ENCODE data around the gene RHBDL1. TPM values are rescaled to one million over a fixed set of nuclear protein-coding genes. Genes with fewer than 3 reads are reported as not detected.

The RHBDL1 gene
- total RNA-seq, 3 donors from 2014 or later: 0.48 to 2.3 (median 1.0) TPM

DNA sequence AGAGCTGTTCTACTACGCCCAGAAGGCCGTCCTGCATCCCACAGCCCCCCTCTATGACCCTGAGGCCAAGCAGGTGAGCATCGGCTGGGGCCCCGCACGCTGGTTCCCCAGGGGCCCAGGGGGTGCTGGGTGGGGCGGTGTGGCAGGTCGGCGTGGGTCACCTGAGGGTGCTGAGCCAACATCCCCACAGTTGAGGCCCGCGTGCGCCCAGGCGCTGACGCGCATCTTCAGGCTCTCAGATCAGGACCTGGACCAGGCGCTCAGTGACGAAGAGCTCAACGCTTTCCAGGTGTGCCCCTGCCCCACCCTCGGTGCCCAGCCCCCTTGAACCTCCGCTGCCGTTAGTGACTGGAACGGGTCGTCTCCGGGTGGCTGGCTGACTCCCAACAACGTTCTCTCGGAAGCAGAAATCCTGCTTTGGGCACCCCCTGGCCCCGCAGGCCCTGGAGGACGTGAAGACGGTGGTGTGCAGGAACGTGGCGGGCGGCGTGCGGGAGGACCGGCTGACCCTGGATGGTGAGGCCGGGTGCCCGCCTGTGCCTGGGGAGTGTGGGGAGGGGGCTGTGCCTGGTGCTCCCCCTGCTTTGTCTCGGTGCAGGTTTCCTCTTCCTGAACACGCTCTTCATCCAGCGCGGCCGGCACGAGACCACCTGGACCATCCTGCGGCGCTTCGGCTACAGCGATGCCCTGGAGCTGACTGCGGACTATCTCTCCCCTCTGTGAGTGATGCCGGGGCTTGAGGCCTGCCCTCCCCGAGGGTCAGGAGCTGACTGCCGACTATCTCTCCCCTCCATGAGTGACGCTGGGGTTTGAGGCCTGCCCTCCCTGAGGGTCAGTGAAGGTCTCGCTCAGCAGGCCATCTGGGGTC lies 4.8 kb upstream of the RHBDL1 start:
- TF ChIP-seq POLR2AphosphoS5 (IDR thresholded peaks at IDR 0.05) (no peak), CTCF (IDR thresholded peaks at IDR 0.05) (no peak), POLR2A (IDR thresholded peaks at IDR 0.05) (no peak)
- no peak for DNase-seq (ENCODE audit: low spot score in 2 of 2)
- Histone ChIP-seq H3K27ac (no peak overlapping the region), H3K36me3 (peaks cover 10% of the 10 kb centered on the region), H3K4me3 (no peak overlapping the region), H3K27me3 (no peaks in the 10 kb centered on the region), H3K9me3 (no peaks in the 10 kb centered on the region), H3K4me1 (peaks cover 0 to 5% of the 10 kb centered on the region in 2 donors)
- intact Hi-C loops (cut with DNase I; ENCODE audit: low total_unique reads): no loop called here

DNA sequence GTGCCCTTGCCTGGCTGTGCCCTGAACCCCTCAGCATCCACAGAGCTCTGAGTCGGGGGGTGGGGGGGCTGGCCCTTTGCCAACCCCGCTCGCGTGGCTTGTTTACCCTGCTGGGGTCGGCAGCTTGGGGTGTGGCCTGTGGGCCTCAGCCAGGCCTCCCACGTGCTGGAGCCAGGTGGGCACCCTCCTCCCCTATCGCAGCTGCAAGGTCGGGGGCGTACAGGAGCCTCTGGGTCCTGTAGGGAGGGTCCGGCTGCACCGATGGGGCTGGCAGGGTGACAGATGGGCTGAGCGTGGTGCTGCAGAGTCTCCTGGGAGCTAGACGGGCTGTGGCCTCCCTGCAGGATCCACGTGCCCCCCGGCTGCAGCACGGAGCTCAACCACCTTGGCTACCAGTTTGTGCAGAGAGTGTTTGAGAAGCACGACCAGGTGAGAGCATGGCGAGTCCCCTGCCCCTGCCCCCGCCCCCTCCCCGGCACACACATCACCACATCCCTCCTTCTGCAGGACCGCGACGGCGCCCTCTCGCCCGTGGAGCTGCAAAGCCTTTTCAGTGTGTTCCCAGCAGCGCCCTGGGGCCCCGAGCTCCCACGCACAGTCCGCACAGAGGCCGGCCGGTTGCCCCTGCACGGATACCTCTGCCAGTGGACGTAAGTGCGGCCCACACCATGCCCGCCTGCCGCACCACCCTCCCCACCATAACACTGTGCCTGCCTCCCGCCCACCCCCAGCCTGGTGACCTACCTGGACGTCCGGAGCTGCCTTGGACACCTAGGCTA lies 3.9 kb upstream of the RHBDL1 start:
- no peak overlapping the region for H3K4me3 ChIP-seq
- intact Hi-C loops (cut with DNase I; ENCODE audit: low total_unique reads): no loop called here
- DNase-seq (ENCODE audit: low spot score in 2 of 2): no peak
- H3K9me3 ChIP-seq: no peaks in the 10 kb centered on the region
- H3K36me3 ChIP-seq: peaks cover 10% of the 10 kb centered on the region
- H3K4me1 ChIP-seq: peaks cover 0 to 5% of the 10 kb centered on the region in 2 donors
- H3K27ac ChIP-seq: no peak overlapping the region
- no peaks in the 10 kb centered on the region for H3K27me3 ChIP-seq
- TF ChIP-seq CTCF (IDR thresholded peaks at IDR 0.05) (no peak), POLR2A (IDR thresholded peaks at IDR 0.05) (no peak), POLR2AphosphoS5 (IDR thresholded peaks at IDR 0.05) (no peak)

DNA sequence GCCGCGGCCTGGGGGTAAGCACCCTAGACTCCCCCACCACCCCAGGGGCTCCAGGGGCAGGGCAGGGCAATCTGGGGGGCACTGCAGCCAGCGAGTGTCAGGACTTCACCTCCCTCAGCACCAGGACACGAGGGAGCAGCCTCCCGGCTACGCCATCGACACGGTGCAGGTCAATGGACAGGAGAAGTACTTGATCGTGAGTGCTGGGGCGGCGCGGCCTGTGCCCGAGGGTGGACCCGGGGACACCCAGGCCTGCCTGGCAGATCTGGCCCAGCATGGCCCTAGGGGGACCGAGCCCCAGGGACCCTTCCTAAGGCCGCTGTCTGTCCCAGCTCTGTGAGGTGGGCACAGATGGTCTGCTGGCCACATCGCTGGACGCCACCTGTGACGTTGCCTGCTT lies 3.1 kb upstream of the RHBDL1 start:
- H3K27me3 ChIP-seq: no peaks in the 10 kb centered on the region
- no peak overlapping the region for H3K27ac ChIP-seq
- peaks cover 10% of the 10 kb centered on the region for H3K36me3 ChIP-seq
- H3K4me3 ChIP-seq: no peak overlapping the region
- peaks cover 4 to 5% of the 10 kb centered on the region in 2 donors for H3K4me1 ChIP-seq
- no peak for DNase-seq (ENCODE audit: low spot score in 2 of 2)
- H3K9me3 ChIP-seq: no peaks in the 10 kb centered on the region
- no peak for TF ChIP-seq POLR2A (IDR thresholded peaks at IDR 0.05)
- TF ChIP-seq POLR2AphosphoS5 (IDR thresholded peaks at IDR 0.05): no peak
- TF ChIP-seq CTCF (IDR thresholded peaks at IDR 0.05): no peak
- intact Hi-C loops (cut with DNase I; ENCODE audit: low total_unique reads): no loop called here

DNA sequence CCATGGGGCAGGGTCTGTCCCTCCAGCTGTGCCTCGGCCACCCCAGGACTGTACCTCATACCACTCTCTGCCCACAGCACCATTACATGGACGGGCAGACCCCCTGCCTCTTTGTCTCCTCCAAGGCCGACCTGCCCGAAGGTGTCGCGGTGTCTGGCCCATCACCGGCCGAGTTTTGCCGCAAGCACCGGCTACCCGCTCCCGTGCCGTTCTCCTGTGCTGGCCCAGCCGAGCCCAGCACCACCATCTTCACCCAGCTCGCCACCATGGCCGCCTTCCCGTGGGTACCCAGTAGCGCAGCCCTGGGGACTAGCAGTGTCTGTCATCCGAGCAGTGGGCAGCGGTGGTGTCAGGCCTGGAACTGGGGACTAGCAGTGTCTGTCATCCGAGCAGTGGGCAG lies 2.6 kb upstream of the RHBDL1 start:
- Histone ChIP-seq H3K9me3 (no peaks in the 10 kb centered on the region), H3K4me3 (no peak overlapping the region), H3K4me1 (peaks cover 0 to 5% of the 10 kb centered on the region in 2 donors), H3K36me3 (peaks cover 10% of the 10 kb centered on the region), H3K27me3 (no peaks in the 10 kb centered on the region), H3K27ac (no peak overlapping the region)
- TF ChIP-seq POLR2AphosphoS5 (IDR thresholded peaks at IDR 0.05) (no peak), CTCF (IDR thresholded peaks at IDR 0.05) (no peak), POLR2A (IDR thresholded peaks at IDR 0.05) (no peak)
- intact Hi-C loops (cut with DNase I; ENCODE audit: low total_unique reads): no loop called here
- no peak for DNase-seq (ENCODE audit: low spot score in 2 of 2)
